IMR-90 (cell line): ENCODE results near the gene SLC17A6. TPM values are rescaled to one million over a fixed set of nuclear protein-coding genes. Genes with fewer than 3 reads are reported as not detected.

Source experiments
- ATAC-seq: fragments of 200-7000 bp; cut with Tn5 transposase; 2 replicates; pipeline ENCODE4 v1.9.1; 2020; ENCODE audit warnings: low read depth, mild to moderate bottlenecking, moderate library complexity
- BruUV-seq: library from RNA; stranded (reverse); fragments of 400-500 nt; replicated peaks from 2 replicates; lab custom pipeline; 2021; lab: Mats Ljungman, UMichigan
- CTCF ChIA-PET: fragments of 300-600 bp; formaldehyde crosslinking; extraction: SDS; loops from one replicate; lab custom pipeline; 2021; ENCODE audit warnings: antibody characterized with exemption; lab: Yijun Ruan, JAX
- POLR2A ChIA-PET: fragments of 300-600 bp; sonication (Branson Sonifier 250); formaldehyde crosslinking; loops from one replicate; lab custom pipeline; 2022; ENCODE audit warnings: antibody characterized with exemption; ENCODE audit not compliant: unreplicated experiment; lab: Charles Lee
- DNase-seq: peaks from one replicate; pipeline ENCODE4 v3.0.0; 2013
- H2AFZ ChIP-seq: replicated peaks from 2 replicates; pipeline ENCODE3; 2013; ENCODE audit warnings: low read length, mild to moderate bottlenecking; ENCODE audit not compliant: poor library complexity
- H2AK5ac ChIP-seq: 2 replicates; pipeline ENCODE4 v1.6.1; 2013; ENCODE audit warnings: low read depth, low read length, inconsistent platforms
- H2AK9ac ChIP-seq: replicated peaks from 2 replicates; pipeline ENCODE3; 2013; ENCODE audit warnings: mild to moderate bottlenecking, low read depth, low read length, moderate library complexity; ENCODE audit not compliant: poor library complexity
- H2BK120ac ChIP-seq: 2 replicates; pipeline ENCODE4 v1.6.1; 2013; ENCODE audit warnings: low read depth, low read length, inconsistent platforms
- H2BK15ac ChIP-seq: 3 replicates; pipeline ENCODE4 v1.6.1; 2013; ENCODE audit warnings: low read depth, low read length, inconsistent platforms
- H2BK20ac ChIP-seq: 2 replicates; pipeline ENCODE4 v1.6.1; 2013; ENCODE audit warnings: low read depth, mild to moderate bottlenecking, inconsistent platforms, low read length, moderate library complexity
- H2BK5ac ChIP-seq: 2 replicates; pipeline ENCODE4 v1.6.1; 2013; ENCODE audit warnings: mild to moderate bottlenecking, low read depth, low read length, inconsistent platforms; ENCODE audit not compliant: poor library complexity, severe bottlenecking
- H3K14ac ChIP-seq: replicated peaks from 2 replicates; pipeline ENCODE4 v1.6.1; 2013; ENCODE audit warnings: low read depth, low read length, inconsistent platforms
- H3K18ac ChIP-seq: 2 replicates; pipeline ENCODE4 v1.6.1; 2013; ENCODE audit warnings: low read depth, low read length, control low read depth
- H3K23ac ChIP-seq: 2 replicates; pipeline ENCODE4 v1.6.1; 2013; ENCODE audit warnings: low read depth, low read length, inconsistent platforms
- H3K27ac ChIP-seq: 2 replicates; pipeline ENCODE4 v1.5.1; 2013; ENCODE audit warnings: mild to moderate bottlenecking, control low read depth, low read length; ENCODE audit not compliant: insufficient read depth
- H3K27me3 ChIP-seq: 2 replicates; pipeline ENCODE4 v1.6.1; 2013; ENCODE audit warnings: low read length; ENCODE audit not compliant: control insufficient read depth, insufficient read depth
- H3K36me3 ChIP-seq: 2 replicates; pipeline ENCODE4 v1.6.1; 2013; ENCODE audit warnings: low read length, mixed read lengths; ENCODE audit not compliant: control insufficient read depth, insufficient read depth
- H3K4ac ChIP-seq: 2 replicates; pipeline ENCODE4 v1.6.1; 2013; ENCODE audit warnings: low read depth, low read length, inconsistent platforms
- H3K4me1 ChIP-seq: 2 replicates; pipeline ENCODE4 v1.6.1; 2013; ENCODE audit warnings: low read length, mixed read lengths; ENCODE audit not compliant: control insufficient read depth, insufficient read depth
- H3K4me2 ChIP-seq: 2 replicates; pipeline ENCODE4 v1.6.1; 2013; ENCODE audit warnings: low read depth, mild to moderate bottlenecking, control low read depth, low read length, moderate library complexity
- H3K4me3 ChIP-seq: 2 replicates; pipeline ENCODE4 v1.5.1; 2013; ENCODE audit warnings: low read depth, mild to moderate bottlenecking, control low read depth, low read length, moderate library complexity; ENCODE audit not compliant: insufficient read depth
- H3K56ac ChIP-seq: 2 replicates; pipeline ENCODE4 v1.6.1; 2013; ENCODE audit warnings: low read length, inconsistent platforms; ENCODE audit not compliant: insufficient read depth; ENCODE audit errors: extremely low read depth
- H3K79me1 ChIP-seq, 2 experiments: 2 replicates each; pipeline ENCODE4 v1.6.1; 2013; ENCODE audit warnings: low read length in 2 of 2, inconsistent platforms in 1 of 2, low read depth in 1 of 2
- H3K9ac ChIP-seq: 2 replicates; pipeline ENCODE4 v1.6.1; 2013; ENCODE audit warnings: low read depth, low read length, control low read depth
- H3K9me1 ChIP-seq: 2 replicates; pipeline ENCODE4 v1.6.1; 2013; ENCODE audit warnings: low read length, inconsistent platforms; ENCODE audit not compliant: insufficient read depth
- H3K9me3 ChIP-seq: 2 replicates; pipeline ENCODE4 v1.6.1; 2013; ENCODE audit warnings: low read length; ENCODE audit not compliant: control insufficient read depth, insufficient read depth
- H4K20me1 ChIP-seq: 2 replicates; pipeline ENCODE4 v1.6.1; 2013; ENCODE audit warnings: low read length, inconsistent platforms; ENCODE audit not compliant: insufficient read depth
- H4K5ac ChIP-seq: 2 replicates; pipeline ENCODE4 v1.6.1; 2013; ENCODE audit warnings: mild to moderate bottlenecking, low read depth, low read length, control low read depth
- H4K8ac ChIP-seq, 2 experiments: 2 replicates each; pipeline ENCODE4 v1.6.1; 2013; ENCODE audit warnings: low read depth in 2 of 2, low read length in 2 of 2, control low read depth in 1 of 2, inconsistent platforms in 1 of 2
- H4K91ac ChIP-seq: 2 replicates; pipeline ENCODE4 v1.6.1; 2013; ENCODE audit warnings: low read depth, low read length, inconsistent platforms; ENCODE audit not compliant: insufficient read depth
- BHLHE40 ChIP-seq: fragments of 150-350 bp; IDR thresholded peaks from 2 replicates; pipeline ENCODE4 v1.6.1; 2016; ENCODE audit warnings: mild to moderate bottlenecking, low read depth, low read length
- CEBPB ChIP-seq: IDR thresholded peaks from 2 replicates; pipeline ENCODE4 v1.6.1; 2012; ENCODE audit warnings: low read depth, low read length, improper control_type of control experiment
- CHD1 ChIP-seq: IDR thresholded peaks from 2 replicates; pipeline ENCODE4 v1.6.1; 2012; ENCODE audit warnings: low read depth, low read length, improper control_type of control experiment
- ELK1 ChIP-seq: fragments of 150-350 bp; IDR thresholded peaks from 2 replicates; pipeline ENCODE4 v1.6.1; 2016; ENCODE audit warnings: low read depth, mild to moderate bottlenecking, low read length, moderate library complexity, borderline replicate concordance
- FOS ChIP-seq: fragments of 150-350 bp; IDR thresholded peaks from 2 replicates; pipeline ENCODE4 v1.6.1; 2016; ENCODE audit warnings: low read depth, low read length
- MXI1 ChIP-seq: IDR thresholded peaks from 2 replicates; pipeline ENCODE4 v1.6.1; 2012; ENCODE audit warnings: low read depth, mild to moderate bottlenecking, low read length, moderate library complexity, borderline replicate concordance
- NFE2L2 ChIP-seq: fragments of 150-350 bp; IDR thresholded peaks from 2 replicates; pipeline ENCODE4 v1.6.1; 2016; ENCODE audit warnings: low read depth, mild to moderate bottlenecking, low read length
- RAD21 ChIP-seq: IDR thresholded peaks from 2 replicates; pipeline ENCODE4 v1.6.1; 2012; ENCODE audit warnings: low read length, improper control_type of control experiment
- RCOR1 ChIP-seq: IDR thresholded peaks from 2 replicates; pipeline ENCODE4 v1.6.1; 2012; ENCODE audit warnings: mild to moderate bottlenecking, low read length, improper control_type of control experiment; ENCODE audit not compliant: insufficient replicate concordance
- RFX5 ChIP-seq: IDR thresholded peaks from 2 replicates; pipeline ENCODE4 v1.8.0; 2012; ENCODE audit warnings: low read depth, mild to moderate bottlenecking, low read length, moderate library complexity
- SMC3 ChIP-seq: fragments of 150-350 bp; IDR thresholded peaks from 2 replicates; pipeline ENCODE4 v1.6.1; 2016; ENCODE audit warnings: low read depth, mild to moderate bottlenecking, antibody characterized with exemption, low read length, moderate library complexity
- USF2 ChIP-seq: fragments of 150-350 bp; IDR thresholded peaks from 2 replicates; pipeline ENCODE4 v1.6.1; 2017; ENCODE audit warnings: mild to moderate bottlenecking, antibody characterized with exemption, low read length, low read depth
- WGBS, 2 experiments: methylation state at CpG; one replicate each; pipeline versions ENCODE4 v1.1.5 to v1.1.7; 2013; ENCODE audit warnings: missing lambda C conversion rate in 2 of 2; ENCODE audit not compliant: insufficient read length in 1 of 2; ENCODE audit errors: extremely low coverage in 2 of 2; 5-methylcytosine and 5-hydroxymethylcytosine counted together
- dilution Hi-C: fragments of 300-500 bp; cut with HindIII; formaldehyde crosslinking; loops from one replicate; pipeline ENCODE4 v1.14.3; 2018; ENCODE audit warnings: low sequenced_read_pairs; ENCODE audit not compliant: unreplicated experiment
- in situ Hi-C: fragments of 300-500 bp; cut with MboI; formaldehyde crosslinking; loops from 3 replicates; pipeline ENCODE4 v1.14.3; 2019; ENCODE audit warnings: low sequenced_read_pairs, inconsistent platforms, mixed read lengths
- intact Hi-C: fragments of 100-400 bp; cut with micrococcal nuclease; formaldehyde crosslinking; loops from 2 replicates; pipeline ENCODE4 v1.10.0; 2022
- polyA plus RNA-seq, 3 experiments: library from polyadenylated mRNA; depleted of rRNA; stranded (reverse); fragments of >200 nt; gene quantifications; 2 replicates each; pipeline ENCODE4 v1.2.3, GENCODE V29; 2012; ENCODE audit warnings: low replicate concordance in 1 of 3
- total RNA-seq: library from RNA; depleted of rRNA; stranded (reverse); fragments of >200 nt; gene quantifications from 2 replicates; pipeline ENCODE4 v1.2.3, GENCODE V29; 2012
- TF ChIP-seq, protein P1 (sequence below): conservative IDR thresholded peaks from 2 replicates; pipeline ENCODE4 v1.5.1; 2012; ENCODE audit warnings: mild to moderate bottlenecking, low read depth, low read length, improper control_type of control experiment

The SLC17A6 gene
- total and polyA plus RNA-seq, 2 of the 4 experiments (the other 2 are of a cell fraction): not detected

GRCh38 chr11:22339611-22340010, 1.4 kb downstream of the SLC17A6 start:
- H3K56ac ChIP-seq: no peak overlapping the region
- H2AK5ac ChIP-seq: no peak overlapping the region
- DNase-seq: no peak
- POLR2A ChIA-PET: no interaction called here
- H3K14ac ChIP-seq: no peak overlapping the region
- intact Hi-C loops (no loop called here), dilution Hi-C loops (no loop called here), in situ Hi-C loops (loop anchor here (10.0 kb wide), 1 partner anchor 445 kb away; no protein-coding TSS in a partner anchor)
- no peaks in the 10 kb centered on the region for H3K4me1 ChIP-seq
- H3K9me1 ChIP-seq: no peaks in the 10 kb centered on the region
- H3K4me3 ChIP-seq: no peak overlapping the region
- no peak overlapping the region for H3K23ac ChIP-seq
- H3K27ac ChIP-seq: no peak overlapping the region
- no peak overlapping the region for H3K9ac ChIP-seq
- 20% methylated on average over 1 of the region's 9 CpGs; no CpG with 5 or more reads in 1 of the 2 experiments for WGBS, 2 experiments
- H3K18ac ChIP-seq: no peak overlapping the region
- TF ChIP-seq CHD1: no peak
- TF ChIP-seq RFX5: no peak
- TF ChIP-seq BHLHE40: no peak
- TF ChIP-seq, protein P1, sequence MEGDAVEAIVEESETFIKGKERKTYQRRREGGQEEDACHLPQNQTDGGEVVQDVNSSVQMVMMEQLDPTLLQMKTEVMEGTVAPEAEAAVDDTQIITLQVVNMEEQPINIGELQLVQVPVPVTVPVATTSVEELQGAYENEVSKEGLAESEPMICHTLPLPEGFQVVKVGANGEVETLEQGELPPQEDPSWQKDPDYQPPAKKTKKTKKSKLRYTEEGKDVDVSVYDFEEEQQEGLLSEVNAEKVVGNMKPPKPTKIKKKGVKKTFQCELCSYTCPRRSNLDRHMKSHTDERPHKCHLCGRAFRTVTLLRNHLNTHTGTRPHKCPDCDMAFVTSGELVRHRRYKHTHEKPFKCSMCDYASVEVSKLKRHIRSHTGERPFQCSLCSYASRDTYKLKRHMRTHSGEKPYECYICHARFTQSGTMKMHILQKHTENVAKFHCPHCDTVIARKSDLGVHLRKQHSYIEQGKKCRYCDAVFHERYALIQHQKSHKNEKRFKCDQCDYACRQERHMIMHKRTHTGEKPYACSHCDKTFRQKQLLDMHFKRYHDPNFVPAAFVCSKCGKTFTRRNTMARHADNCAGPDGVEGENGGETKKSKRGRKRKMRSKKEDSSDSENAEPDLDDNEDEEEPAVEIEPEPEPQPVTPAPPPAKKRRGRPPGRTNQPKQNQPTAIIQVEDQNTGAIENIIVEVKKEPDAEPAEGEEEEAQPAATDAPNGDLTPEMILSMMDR: no peak
- TF ChIP-seq FOS: no peak
- TF ChIP-seq CEBPB: no peak
- TF ChIP-seq RCOR1: no peak
- TF ChIP-seq ELK1: no peak
- TF ChIP-seq USF2: no peak
- no peak for TF ChIP-seq SMC3
- no peak for TF ChIP-seq MXI1
- no peak for TF ChIP-seq RAD21
- TF ChIP-seq NFE2L2: no peak
- no peak overlapping the region for H2AFZ ChIP-seq
- ATAC-seq: no peak
- H3K79me1 ChIP-seq: no peaks in the 10 kb centered on the region
- no peak overlapping the region for H3K4me2 ChIP-seq
- no peak overlapping the region for H4K8ac ChIP-seq
- CTCF ChIA-PET: interaction anchor here (0.6 kb wide), 1 partner anchor 319 kb away, joined by 3 read pairs; no protein-coding TSS in a partner anchor
- H2BK20ac ChIP-seq: no peak overlapping the region
- H4K91ac ChIP-seq: no peak overlapping the region
- peaks cover 40% of the 10 kb centered on the region for H3K27me3 ChIP-seq
- H2BK15ac ChIP-seq: no peak overlapping the region
- no peak overlapping the region for H2BK5ac ChIP-seq
- no peak overlapping the region for H2AK9ac ChIP-seq
- no peaks in the 10 kb centered on the region for H3K36me3 ChIP-seq
- 0 out of 2 replicates have a peak, but pooled peaks cover 2% of the 10 kb centered on the region for H3K9me3 ChIP-seq
- H4K5ac ChIP-seq: no peak overlapping the region
- H3K4ac ChIP-seq: no peak overlapping the region
- H4K20me1 ChIP-seq: no peaks in the 10 kb centered on the region
- no TSS peak for BruUV-seq
- no peak overlapping the region for H2BK120ac ChIP-seq
